Measurements from ENCODE around the gene VLDLR.

DNA sequence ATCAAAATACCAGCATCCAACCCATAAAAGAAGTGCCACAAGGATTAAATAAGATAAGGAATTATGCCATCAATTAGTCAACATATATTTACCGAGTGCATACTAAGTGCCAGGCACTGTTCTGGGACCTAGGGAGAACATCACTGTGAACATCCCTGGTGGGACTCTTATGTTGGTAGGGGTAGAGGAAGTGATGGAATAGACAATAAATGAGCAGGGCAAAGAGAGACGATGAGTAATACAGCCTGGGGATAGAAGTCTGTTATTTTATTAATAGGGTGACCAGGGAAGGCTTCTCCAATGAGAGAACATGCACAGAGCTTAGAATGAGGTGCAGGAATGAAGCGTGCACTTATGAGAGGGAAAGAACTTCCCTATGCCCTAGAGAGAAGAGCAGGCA, 47.4 kb upstream of the VLDLR start:
- TF ChIP-seq, protein P1, sequence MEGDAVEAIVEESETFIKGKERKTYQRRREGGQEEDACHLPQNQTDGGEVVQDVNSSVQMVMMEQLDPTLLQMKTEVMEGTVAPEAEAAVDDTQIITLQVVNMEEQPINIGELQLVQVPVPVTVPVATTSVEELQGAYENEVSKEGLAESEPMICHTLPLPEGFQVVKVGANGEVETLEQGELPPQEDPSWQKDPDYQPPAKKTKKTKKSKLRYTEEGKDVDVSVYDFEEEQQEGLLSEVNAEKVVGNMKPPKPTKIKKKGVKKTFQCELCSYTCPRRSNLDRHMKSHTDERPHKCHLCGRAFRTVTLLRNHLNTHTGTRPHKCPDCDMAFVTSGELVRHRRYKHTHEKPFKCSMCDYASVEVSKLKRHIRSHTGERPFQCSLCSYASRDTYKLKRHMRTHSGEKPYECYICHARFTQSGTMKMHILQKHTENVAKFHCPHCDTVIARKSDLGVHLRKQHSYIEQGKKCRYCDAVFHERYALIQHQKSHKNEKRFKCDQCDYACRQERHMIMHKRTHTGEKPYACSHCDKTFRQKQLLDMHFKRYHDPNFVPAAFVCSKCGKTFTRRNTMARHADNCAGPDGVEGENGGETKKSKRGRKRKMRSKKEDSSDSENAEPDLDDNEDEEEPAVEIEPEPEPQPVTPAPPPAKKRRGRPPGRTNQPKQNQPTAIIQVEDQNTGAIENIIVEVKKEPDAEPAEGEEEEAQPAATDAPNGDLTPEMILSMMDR (IDR thresholded peaks at IDR 0.05), result no peak
- TF ChIP-seq ZFX (IDR thresholded peaks at IDR 0.05; ENCODE audit: borderline replicate concordance), result no peak
